Measurements from ENCODE around the gene CECR2. TPM values are rescaled to one million over a fixed set of nuclear protein-coding genes. Genes with fewer than 3 reads are reported as not detected.
A peak's percentile ranks its signal among the peaks of the same experiment; 100 is the strongest.

CECR2 gene
- total RNA-seq, 1 donor from 2014 or later: 10.4 TPM

DNA sequence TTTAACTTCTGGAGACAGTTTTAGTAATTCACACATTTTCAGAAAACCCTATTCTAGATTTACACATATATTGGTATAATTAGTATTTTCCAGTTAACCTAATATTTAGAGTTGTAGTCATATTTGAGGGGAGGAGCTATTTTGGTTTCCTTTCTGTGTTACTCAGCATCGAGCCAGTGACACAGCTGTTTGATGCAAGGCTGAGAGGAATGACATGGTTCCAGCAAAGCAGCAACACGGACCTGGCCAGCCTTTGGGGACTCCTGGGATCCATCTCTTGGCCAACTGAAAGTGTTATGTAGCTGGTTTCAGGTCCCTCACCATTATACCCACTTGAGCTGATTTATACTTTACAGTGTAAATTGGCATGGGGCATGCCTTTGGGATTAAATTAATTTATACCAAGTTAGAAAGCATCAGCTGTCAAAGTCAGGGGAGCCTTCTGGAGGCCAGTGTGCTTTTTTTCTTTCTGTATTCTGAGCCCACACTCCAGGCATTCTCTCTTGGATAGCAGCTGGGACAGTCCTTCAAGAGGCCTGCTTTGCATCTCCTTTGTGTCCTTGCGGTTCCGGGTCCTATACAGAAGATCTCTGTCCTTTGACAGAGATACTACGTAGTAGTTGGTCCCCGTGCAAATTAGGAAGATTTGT, 102.8 kb downstream of the CECR2 start:
- peak; percentile 92 for DNase-seq

DNA sequence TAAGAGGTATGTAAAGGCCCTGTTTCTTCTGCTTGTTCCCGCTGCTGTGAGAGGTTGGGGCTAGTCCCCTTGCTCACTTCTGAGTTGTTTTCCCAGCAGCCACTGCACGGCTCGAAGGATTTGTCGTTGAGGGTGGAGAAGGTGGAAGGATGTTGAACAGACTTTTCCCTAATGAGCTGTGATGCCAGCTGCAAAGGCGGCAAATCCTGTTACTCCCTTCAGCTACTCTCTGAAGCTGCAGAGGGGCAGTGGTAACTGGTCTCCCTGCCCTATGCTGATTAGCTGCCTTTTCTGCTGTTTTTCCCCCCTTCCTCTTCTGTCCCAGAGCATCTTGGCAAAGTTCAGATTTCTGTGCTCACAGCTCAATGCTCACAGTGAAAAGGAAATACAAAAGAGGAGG, 103.7 kb downstream of the CECR2 start:
- DNase-seq: peak; percentile 83

DNA sequence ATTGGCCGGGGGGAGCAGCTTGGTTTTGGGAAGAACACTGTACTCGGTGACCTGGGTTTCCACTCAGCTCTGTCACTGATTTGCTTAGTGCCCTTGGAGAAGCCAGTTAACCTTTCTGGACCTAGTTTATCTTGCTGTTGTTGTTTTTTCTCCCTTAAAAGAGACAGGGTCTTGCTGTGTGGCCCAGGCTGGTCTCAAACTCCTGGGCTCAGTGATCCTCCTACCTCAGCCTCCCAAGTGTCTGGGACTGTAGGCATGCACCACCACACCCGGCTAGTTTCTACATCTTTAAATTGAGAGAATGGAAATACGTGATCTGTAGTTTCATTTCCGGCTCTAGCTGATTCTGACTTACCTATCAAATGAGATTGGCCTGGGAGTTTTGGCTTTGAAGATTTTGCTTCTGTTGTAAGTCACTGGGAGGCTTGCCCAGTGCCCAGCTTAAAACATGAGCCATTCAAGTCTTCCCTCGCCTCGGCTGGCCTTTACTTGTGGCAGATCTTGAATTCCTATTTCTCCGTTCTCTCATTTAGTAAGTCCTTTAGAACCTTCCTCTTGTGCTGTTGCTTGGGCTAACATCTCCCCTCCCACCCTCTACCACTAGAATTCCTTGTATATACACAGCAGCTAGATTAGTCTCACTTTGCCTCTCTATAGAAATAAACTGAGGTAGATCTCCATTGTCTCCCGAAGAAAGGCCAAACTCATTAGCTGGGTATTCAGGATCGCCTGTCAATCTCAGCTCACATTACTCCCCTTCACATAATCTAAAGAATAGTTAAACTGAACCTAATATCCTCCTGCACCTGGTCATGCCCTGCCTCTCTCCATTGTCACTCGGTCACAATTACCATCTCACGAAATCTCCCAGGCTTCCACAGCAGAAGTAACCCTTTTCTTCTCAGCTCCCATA, 106.3 kb downstream of the CECR2 start:
- no peak for DNase-seq

DNA sequence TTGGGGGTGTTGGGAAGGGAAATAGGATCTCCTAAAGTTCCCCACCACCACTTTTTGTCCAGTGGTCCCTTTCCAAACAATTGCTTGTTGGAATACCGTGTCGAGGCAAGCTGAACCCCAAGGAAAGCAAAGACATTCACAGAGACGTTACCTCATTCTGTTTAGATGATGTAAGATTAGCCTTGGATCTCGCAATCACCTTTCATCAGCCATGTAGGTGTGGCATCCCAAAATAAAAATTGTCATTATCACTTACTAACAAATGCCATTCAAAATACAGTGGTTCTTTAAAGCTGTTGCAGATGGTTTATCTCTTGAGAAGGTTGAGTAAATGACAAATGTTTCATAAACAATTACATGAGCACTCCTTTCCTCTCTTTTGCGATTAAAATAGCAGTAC, 107.6 kb downstream of the CECR2 start:
- no peak for DNase-seq

DNA sequence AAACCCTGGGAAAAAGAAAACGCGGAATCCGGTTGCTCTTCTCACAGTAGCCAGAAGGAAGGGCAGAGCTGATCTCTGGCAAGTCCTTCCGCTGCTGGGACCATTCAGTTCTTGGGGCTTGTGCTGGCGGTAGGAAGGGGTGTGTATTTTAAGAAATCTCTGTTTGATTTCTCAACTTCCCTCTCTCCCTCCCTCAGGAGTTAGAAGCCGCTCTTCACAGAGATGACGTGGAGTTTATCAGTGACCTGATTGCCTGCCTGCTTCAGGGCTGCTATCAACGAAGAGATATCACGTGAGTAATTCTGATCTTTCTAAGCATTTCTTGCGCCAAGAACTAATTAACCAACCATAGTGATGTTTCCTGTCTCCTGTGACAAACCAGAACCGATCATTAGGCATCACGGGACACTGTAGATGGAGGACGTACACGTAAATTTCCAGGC, 108.2 kb downstream of the CECR2 start:
- no peak for DNase-seq

DNA sequence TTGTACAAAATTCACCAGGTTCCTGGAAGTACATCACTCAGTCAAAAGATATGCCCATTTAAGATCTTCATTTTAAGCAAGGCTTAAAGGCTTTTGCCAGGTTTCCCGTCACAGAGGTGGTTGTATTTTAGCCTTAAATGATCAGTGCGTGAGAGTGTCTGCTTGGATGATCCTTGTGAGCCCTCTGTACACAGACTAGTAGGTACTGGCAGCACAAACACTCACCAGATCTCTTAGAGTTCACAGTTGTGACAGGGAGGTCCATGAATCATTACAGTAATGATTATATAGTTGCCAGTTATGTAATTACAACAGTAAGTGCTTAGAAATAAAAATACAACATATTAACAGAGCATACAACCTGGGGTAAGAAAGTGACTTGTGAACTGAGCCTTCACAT, 109.9 kb downstream of the CECR2 start:
- peak; percentile 24 for DNase-seq

DNA sequence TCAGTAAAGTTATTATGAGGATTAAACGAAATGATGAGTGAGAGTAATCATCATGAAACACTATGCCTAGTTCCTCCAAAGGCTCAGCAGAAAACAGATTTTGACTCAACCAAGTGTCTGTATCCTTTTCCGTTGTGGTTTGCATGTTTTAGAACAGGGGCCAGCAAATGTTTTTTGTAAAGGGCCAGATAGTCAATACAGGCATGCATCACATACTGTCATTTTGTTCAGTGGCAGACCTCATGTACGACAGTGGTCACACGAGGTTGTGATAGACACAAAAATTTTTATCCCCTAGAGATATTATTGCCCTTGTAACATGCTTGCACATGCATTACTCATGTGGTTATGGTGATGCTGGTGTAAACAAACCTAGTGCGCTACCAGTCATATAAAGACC, 112.2 kb downstream of the CECR2 start:
- DNase-seq: no peak

DNA sequence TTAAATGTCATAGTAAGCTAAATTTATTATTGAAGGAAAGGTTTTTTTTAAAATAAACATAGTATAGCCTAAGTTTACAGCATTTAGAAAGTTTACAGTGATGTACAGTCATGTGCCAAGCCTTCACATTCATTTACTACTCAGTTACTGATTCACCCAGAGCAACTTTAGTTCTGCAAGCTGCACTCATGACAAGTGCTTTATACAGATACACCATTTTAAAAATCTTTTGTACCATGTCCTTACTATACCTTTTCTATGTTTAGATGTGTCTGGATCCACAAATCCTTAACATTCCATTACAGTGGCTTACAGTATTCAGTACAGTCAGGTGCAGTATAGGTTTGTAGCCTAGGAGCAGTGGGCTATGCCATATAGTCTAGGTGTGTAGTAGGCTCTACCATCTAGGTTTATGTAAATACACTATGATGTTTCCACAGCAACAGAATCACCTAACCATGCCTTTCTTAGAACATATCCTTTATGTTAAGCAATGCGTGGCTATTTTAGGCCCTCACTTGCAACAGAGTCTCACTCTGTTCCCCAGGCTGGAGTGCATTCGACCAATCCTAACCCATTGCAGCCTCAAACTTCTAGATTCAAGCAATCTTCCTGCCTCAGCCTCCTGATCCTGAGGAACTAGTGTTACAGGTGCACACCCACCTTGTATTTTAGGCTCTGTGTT, 114.6 kb downstream of the CECR2 start:
- DNase-seq: peak; percentile 23

DNA sequence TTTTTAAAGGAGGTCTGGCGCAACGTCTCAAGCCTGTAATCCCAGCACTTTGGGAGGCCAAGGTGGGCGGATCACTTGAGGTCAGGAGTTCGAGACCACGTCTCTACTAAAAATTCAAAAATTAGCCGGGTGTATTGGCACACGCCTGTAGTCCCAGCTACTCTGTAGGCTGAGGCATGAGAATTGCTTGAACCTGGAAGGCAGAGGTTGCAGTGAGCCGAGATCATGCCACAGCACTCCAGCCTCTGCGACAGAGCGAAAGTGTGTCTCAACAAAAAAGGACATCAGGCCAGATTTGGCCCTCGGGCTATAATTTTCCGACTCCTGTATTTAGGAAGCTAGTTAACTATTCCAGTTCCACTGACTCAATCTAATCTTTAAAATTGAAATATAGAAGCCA, 115.3 kb downstream of the CECR2 start:
- DNase-seq: no peak

DNA sequence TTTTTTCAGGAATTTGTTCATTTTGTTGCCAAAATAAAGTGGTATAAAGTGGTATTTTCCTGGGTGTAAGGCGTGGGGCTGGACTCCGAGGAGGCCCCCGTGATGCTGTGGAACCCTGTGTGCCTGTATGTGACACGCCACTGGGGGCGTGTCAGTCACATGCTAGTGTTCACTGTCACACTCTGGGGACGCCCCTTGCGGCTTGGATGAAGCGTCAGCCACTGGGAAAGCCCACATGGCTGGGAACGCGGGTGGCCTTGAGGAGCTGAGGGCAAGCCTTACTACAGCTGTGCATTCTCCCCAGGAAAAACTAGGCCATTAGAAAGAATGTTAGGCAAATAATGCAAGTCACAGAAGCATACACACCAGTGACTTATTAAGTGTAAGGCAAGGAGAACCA, 117.1 kb downstream of the CECR2 start:
- peak; percentile 13 for DNase-seq

DNA sequence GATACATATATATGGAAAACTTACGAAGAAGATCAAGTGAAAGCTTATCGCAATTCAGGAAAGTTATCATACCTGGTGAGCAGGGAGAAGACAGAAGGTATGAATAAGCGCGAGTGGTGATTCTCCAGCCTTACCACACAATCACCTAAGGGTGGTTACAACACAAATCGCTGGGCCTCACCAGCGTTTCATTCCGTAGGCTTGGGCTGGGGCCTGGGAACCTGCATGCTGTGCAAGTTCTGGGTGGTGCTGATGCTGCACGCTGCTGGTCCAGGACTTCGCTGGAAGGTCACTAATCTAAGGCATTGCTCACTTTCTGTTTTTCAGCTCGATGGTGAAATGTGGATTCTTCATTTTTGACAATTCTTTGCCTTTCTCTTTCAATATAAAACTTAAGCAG, 117.5 kb downstream of the CECR2 start:
- DNase-seq: no peak

DNA sequence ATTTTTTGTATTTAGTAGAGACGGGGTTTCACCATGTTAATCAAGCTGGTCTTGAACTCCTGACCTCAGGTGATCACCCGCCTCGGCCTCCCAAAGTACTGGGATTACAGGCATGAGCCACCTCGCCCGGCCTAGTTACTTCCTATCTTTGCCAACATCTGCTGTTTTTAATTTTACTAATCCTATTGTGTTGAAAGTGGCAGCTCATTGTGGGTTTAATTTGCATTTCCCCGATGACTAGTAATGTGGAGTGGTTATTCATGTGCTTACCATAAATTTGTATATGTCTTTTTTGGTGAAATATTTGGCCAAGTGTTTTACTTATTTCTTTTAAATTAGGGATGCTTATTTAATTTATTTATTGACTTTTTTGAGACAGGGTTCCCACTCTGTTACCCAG, 119.8 kb downstream of the CECR2 start:
- no peak for DNase-seq

DNA sequence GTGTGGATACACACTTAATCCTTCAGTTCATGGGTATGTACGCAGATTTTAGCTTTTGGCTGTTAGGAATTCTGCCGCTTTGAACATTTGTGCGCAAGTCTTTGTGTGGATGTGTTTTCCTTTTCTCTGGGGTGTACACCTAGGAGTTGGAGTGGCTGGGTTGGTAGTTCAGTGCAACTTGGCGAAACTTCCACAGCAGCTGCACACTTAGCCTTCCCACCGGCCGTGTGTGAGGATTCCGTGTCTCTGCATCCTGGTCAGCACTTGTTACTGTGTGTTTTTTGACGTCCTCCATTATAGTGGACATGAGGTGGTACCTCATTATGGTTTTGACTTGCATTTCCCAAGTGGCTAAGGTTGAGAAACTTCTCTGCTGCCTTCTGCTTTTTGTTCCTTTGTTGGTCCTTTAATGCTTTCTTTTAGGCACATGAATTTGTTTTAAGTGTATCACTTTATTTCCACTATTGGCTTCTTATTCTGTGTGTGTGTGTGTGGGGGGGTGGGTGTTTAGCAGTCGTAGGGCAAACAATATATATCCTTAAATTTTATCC, 121.9 kb downstream of the CECR2 start:
- DNase-seq: peak; percentile 23

DNA sequence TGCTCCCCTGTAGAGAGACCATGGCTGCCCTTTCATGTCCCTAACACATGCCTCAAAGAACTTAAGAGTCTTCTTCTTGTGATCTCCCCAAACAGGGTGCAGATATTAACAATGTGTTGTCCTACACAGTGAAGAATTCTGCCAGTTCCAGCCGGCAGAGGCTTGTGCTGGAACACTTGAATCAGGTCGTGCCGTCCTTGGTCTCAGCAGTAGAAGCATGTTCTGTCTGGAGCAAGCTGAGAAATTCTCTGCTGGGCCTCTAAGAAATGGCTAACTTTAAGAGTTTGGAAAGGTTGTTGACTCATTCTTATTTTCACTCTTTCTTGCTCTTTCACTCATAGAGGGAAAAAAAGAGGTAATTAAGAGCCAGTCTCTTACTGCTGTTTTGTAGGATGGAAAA, 123.0 kb downstream of the CECR2 start:
- peak; percentile 14 for DNase-seq

DNA sequence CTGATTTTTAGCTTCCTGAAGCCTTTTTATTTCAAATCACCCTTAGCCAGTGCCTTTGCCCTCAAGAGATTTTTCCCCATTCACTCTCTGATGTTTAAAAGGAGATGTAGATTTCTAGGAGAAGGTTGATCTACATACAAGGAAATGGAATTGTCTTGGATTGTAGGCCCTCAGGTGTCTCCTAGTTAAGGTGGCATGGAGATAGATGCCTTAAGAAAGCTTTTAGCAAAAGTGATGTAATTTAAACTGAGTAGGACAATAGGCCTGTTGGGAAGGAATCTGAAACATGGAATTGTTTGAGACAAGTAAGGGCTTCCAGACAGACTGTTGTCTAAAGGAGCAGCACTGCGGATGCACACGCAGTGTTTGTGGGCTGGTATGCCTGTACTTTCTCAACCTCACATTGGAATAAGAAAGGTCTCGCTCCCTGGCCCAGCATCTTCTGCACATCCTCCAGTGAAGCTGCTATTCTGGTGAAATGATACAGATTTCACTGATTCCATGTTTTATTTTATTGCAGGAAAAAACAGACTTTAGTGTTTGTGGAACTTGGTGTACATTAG, 124.2 kb downstream of the CECR2 start:
- no peak for DNase-seq

DNA sequence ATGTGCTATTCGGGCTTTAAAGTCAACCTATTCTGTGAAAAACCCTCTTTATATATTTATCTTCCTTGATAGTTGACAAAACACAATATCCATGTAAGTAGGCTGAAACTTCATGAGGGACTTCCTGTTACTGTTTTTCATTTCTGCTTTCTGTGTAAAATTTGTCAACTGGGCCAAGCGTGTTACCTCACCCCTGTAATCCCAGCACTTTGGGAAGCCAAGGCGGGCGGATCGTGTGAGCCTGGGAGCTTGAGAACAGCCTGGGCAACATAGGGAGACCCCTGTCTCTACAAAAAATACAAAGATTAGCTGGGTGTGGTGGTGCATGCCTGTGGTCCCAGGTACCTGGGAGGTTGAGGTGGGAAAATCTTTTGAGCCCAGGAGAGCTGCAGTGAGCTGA, 127.6 kb downstream of the CECR2 start:
- no peak for DNase-seq

DNA sequence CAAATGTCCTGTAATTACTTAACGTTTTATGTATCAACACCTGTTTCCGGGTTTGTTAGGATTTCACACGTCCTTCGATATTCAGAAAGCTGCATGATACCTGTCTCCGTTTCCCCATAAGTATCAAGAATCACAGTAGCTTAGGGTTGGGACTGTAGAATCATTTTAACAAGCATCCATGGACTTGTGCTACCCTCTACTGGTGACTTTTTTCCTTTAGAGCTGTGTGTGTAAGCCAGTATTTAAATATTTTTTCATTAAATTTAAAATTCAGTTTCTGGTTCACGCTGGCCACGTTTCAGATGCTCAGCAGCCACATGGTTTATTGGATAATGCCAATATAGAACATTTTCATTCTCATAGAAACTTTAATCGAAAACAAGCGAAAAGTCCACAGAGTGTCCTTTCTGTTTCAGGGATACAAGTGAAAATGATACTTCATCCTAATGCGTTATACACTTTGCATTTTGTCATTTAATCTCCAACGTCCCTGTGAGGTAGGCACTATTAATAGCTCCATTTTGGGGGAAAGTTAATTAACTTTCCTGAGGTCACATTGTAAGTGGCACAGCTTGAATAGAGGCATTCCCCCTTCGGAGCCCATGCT, 132.5 kb downstream of the CECR2 start:
- peak; percentile 91 for DNase-seq

DNA sequence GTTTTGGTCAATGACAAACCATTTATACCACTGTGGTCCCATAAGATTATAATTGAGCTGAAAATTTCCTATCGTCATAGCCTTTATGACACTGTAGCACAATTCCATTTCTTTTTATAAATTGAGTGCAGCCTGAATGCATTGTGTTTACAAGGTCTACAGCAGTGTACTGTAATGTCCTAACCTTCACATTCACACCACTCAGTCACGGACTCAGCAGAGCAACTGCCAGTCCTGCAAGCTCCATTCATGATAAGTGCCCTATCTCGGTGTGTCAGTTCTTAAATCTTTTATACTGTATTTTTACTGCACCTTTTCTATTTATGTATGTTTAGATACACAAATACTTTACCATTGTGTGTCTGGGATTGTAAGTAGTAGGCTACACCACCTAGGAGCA, 138.8 kb downstream of the CECR2 start:
- DNase-seq: no peak

DNA sequence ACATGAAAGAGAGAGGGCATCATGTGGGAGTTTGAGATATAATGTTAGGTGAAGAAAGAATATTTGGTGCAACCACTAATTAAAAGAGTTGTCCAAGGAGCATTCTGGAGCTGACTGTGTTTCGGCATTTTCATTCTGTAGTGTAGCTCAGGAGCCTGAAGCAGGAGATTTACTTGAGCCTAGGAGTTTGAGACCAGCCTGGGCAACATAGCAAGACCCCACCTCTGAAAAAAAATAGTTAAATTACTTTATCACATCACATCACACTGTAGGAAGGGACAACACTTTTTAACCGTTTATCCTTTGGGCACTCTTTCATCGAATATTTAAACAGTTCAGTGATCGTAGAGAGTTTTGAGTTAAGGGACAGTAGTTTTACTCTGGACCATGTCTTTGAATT, 143.7 kb downstream of the CECR2 start:
- DNase-seq: no peak

DNA sequence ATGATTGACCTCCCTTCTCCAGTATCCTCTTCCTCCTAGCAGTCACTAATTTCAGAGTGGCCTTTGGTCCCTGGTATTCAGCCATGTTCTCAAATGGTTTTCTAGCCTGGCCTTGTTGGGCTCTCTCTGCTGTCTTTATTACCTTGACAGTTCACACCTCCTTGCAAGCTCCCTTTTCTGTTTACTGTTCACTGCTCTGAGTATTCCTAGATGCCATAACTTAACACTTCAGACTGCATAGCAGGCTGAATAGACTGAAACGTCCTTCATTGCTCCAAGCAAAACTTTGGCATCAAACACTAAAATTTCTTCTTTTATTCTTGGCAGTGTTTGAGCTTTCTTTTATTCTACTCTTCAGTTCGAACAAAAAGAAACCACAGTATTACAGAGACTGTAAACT, 144.4 kb downstream of the CECR2 start:
- DNase-seq: no peak

DNA sequence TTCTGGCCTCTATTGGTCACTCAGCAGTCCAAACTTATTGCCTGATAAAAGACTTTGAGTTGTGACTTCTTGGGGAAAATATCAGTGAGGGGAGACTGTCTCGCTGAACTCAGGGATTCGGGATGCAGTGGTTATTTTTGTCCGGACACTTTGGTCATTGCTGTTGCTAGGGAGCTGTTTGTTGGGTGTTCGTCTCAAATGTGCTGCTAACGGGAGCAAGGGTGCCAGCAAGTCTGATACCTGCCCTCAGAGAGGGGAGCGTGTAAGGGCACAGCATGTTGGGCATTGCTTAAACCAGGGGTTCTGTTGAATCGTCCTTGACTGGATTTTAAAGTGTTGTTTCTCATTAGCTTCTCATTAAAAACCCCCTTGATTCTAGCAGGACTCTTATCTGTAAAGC, 144.8 kb downstream of the CECR2 start:
- peak; percentile 19 for DNase-seq

DNA sequence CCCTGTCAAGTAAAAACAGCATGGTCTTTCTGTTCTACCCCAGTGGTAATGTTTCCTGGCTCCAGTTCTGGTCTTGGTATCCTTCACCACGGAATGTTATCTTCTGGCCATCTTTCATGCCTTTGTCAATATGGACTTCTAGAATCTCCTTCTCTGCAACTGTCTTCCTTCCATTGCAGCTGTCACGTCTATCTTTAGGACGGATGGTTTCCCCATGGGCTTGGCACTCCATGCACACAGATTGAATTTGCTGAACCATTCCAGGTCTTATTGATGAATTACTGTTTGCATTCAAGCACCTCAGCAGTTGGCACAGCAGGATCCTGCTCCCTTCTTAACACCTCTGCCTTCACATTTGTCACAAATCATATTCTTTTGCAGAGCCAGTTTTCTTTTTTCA, 149.1 kb downstream of the CECR2 start:
- DNase-seq: peak; percentile 32

Data from tongue (tissue), 2 donors.